Kidney glomerular epithelial cell (primary cell): Measurements from ENCODE around the gene ABHD17C.

Experiments used
- DNase-seq: peaks from one replicate; lab custom pipeline; 2025; lab: John Stamatoyannopoulos, UW

Gene ABHD17C

GRCh38 chr15:80788536-80788935 is 93.4 kb downstream of the ABHD17C start:
- DNase-seq = no peak

GRCh38 chr15:80789296-80789695 is 94.2 kb downstream of the ABHD17C start:
- DNase-seq = no peak

- DNase-seq = no peak
These were observed 94.7 kb downstream of the ABHD17C start for GRCh38 chr15:80789796-80790195.

- DNase-seq = no peak
These were observed 95.1 kb downstream of the ABHD17C start for GRCh38 chr15:80790236-80790635.

- DNase-seq = no peak
These were observed 95.9 kb downstream of the ABHD17C start for GRCh38 chr15:80791004-80791403.

- DNase-seq = no peak
These were observed 101.3 kb downstream of the ABHD17C start for GRCh38 chr15:80796407-80796806.

GRCh38 chr15:80798911-80799310 is 103.8 kb downstream of the ABHD17C start:
- DNase-seq = no peak

- DNase-seq = no peak
These were observed 105.0 kb downstream of the ABHD17C start for GRCh38 chr15:80800067-80800466.

GRCh38 chr15:80801891-80802680 is 107.0 kb downstream of the ABHD17C start:
- no peak for DNase-seq

GRCh38 chr15:80803580-80804525 is 108.7 kb downstream of the ABHD17C start:
- DNase-seq = no peak

- no peak for DNase-seq
These were observed 109.9 kb downstream of the ABHD17C start for GRCh38 chr15:80804970-80805495.
